Caco-2 (cell line): Measurements from ENCODE around the gene KRT73. TPM values are rescaled to one million over a fixed set of nuclear protein-coding genes. Genes with fewer than 3 reads are reported as not detected.

Experiments
- BruUV-seq: library from RNA; stranded (reverse); fragments of 400-500 nt; replicated peaks from 2 replicates; lab custom pipeline; 2021; lab: Mats Ljungman, UMichigan
- CTCF ChIA-PET: fragments of 300-600 bp; sonication (Branson Sonifier 250); formaldehyde crosslinking; loops from one replicate; lab custom pipeline; 2022; ENCODE audit warnings: antibody characterized with exemption; lab: Charles Lee
- POLR2A ChIA-PET: fragments of 300-600 bp; sonication (Branson Sonifier 250); formaldehyde crosslinking; loops from one replicate; lab custom pipeline; 2022; ENCODE audit warnings: antibody characterized with exemption; lab: Charles Lee
- DNase-seq, 2 experiments: peaks; one replicate each; pipeline versions ENCODE4 v3.0.0 to v3.0.0-alpha.2; 2020 to 2022
- H3K27me3 ChIP-seq: replicated peaks from 2 replicates; pipeline ENCODE4 v1.6.0; 2011; ENCODE audit warnings: low read length; ENCODE audit not compliant: control insufficient read depth, insufficient read depth
- H3K36me3 ChIP-seq: 2 replicates; pipeline ENCODE4 v1.5.1; 2011; ENCODE audit warnings: low read length; ENCODE audit not compliant: control insufficient read depth, insufficient read depth
- H3K4me1 ChIP-seq: fragments of 250-450 bp; sonication (Bioruptor Pico); 2 replicates; pipeline ENCODE4 v1.5.1; 2020; ENCODE audit warnings: mild to moderate bottlenecking
- H3K4me3 ChIP-seq: 2 replicates; pipeline ENCODE4 v1.5.1; 2011; ENCODE audit warnings: low read depth, mild to moderate bottlenecking, control low read depth, low read length
- H3K9me3 ChIP-seq: fragments of 250-450 bp; sonication (Bioruptor Pico); 2 replicates; pipeline ENCODE4 v1.5.1; 2020; ENCODE audit warnings: mild to moderate bottlenecking, moderate library complexity
- H3K27ac Mint-ChIP-seq: one replicate; pipeline ENCODE4 v1.8.0; 2022; ENCODE audit warnings: mixed read lengths; ENCODE audit not compliant: unreplicated experiment
- H3K27me3 Mint-ChIP-seq: one replicate; pipeline ENCODE4 v1.8.0; 2022; ENCODE audit warnings: mixed read lengths; ENCODE audit not compliant: insufficient read depth, unreplicated experiment
- H3K36me3 Mint-ChIP-seq: one replicate; pipeline ENCODE4 v1.8.0; 2022; ENCODE audit warnings: mild to moderate bottlenecking, mixed read lengths; ENCODE audit not compliant: insufficient read depth, unreplicated experiment
- H3K4me1 Mint-ChIP-seq: one replicate; pipeline ENCODE4 v1.8.0; 2022; ENCODE audit warnings: low read depth, mixed read lengths; ENCODE audit not compliant: unreplicated experiment
- H3K4me3 Mint-ChIP-seq: one replicate; pipeline ENCODE4 v1.8.0; 2022; ENCODE audit warnings: mild to moderate bottlenecking, moderate library complexity, mixed read lengths; ENCODE audit not compliant: unreplicated experiment
- H3K9me3 Mint-ChIP-seq: one replicate; pipeline ENCODE4 v1.8.0; 2022; ENCODE audit warnings: mixed read lengths; ENCODE audit not compliant: unreplicated experiment
- intact Hi-C: fragments of 100-400 bp; cut with micrococcal nuclease; formaldehyde crosslinking; loops from one replicate; pipeline ENCODE4 v1.10.0; 2022; ENCODE audit not compliant: unreplicated experiment
- total RNA-seq: library from RNA; stranded (reverse); gene quantifications from 2 replicates; pipeline ENCODE4 v1.2.3, GENCODE V29; 2022
- TF ChIP-seq, protein P1 (sequence below), 2 experiments: fragments of 200-600 bp in 1 of 2; IDR thresholded peaks; 1 replicate in 1 of 2; 2 replicates in 1 of 2; pipeline versions ENCODE4 v1.5.1 to v1.8.0; 2011 to 2022; ENCODE audit warnings: antibody characterized with exemption in 1 of 2, control low read depth in 1 of 2, inconsistent platforms in 1 of 2, low read depth in 1 of 2, low read length in 1 of 2, mild to moderate bottlenecking in 1 of 2, moderate library complexity in 1 of 2; ENCODE audit not compliant: insufficient read depth in 1 of 2, severe bottlenecking in 1 of 2, unreplicated experiment in 1 of 2

The KRT73 gene
- total RNA-seq, 1 experiment from 2014 or later, result not detected

DNA sequence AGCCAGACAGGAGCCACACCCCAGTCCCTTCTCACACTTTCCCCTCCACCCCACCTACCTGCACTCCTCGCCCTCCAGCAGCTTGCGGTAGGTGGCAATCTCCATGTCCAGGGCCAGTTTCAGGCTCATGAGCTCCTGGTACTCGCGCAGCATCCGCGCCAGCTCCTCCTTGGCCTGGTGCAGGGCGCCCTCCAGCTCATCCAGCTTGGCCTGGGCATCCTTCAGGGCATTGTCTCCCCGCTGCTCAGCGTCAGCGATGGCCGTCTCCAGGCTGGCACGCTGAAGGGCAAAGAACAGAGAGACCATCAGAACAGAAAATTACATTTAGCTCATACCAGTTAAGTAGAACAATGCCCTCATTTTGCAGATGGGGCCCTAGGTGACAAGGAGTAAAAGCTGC lies 50.2 kb downstream of the KRT73 start:
- H3K4me1 ChIP-seq, result no peaks in the 10 kb centered on the region
- Mint-ChIP-seq H3K4me1 (no peaks in the 10 kb centered on the region), H3K27me3 (peaks cover 6% of the 10 kb centered on the region), H3K27ac (no peak overlapping the region), H3K9me3 (no peaks in the 10 kb centered on the region), H3K4me3 (no peak overlapping the region), H3K36me3 (no peaks in the 10 kb centered on the region)
- H3K36me3 ChIP-seq, result no peaks in the 10 kb centered on the region
- no peak overlapping the region for H3K4me3 ChIP-seq
- no peaks in the 10 kb centered on the region for H3K27me3 ChIP-seq
- TF ChIP-seq, protein P1, sequence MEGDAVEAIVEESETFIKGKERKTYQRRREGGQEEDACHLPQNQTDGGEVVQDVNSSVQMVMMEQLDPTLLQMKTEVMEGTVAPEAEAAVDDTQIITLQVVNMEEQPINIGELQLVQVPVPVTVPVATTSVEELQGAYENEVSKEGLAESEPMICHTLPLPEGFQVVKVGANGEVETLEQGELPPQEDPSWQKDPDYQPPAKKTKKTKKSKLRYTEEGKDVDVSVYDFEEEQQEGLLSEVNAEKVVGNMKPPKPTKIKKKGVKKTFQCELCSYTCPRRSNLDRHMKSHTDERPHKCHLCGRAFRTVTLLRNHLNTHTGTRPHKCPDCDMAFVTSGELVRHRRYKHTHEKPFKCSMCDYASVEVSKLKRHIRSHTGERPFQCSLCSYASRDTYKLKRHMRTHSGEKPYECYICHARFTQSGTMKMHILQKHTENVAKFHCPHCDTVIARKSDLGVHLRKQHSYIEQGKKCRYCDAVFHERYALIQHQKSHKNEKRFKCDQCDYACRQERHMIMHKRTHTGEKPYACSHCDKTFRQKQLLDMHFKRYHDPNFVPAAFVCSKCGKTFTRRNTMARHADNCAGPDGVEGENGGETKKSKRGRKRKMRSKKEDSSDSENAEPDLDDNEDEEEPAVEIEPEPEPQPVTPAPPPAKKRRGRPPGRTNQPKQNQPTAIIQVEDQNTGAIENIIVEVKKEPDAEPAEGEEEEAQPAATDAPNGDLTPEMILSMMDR (IDR thresholded peaks at IDR 0.05; ENCODE audit: insufficient read depth in 1 of 2, low read depth in 1 of 2, low read length in 1 of 2, severe bottlenecking in 1 of 2, unreplicated experiment in 1 of 2), result no peak
- no peak for DNase-seq
- intact Hi-C loops, result no loop called here
- ChIA-PET POLR2A (no interaction called here), CTCF (no interaction called here)
- H3K9me3 ChIP-seq, result no peaks in the 10 kb centered on the region
- no TSS peak for BruUV-seq

GRCh38 chr12:52566847-52567291 lies 51.5 kb downstream of the KRT73 start:
- H3K27ac Mint-ChIP-seq, result no peak overlapping the region
- BruUV-seq, result no TSS peak
- H3K9me3 Mint-ChIP-seq, result no peaks in the 10 kb centered on the region
- Histone ChIP-seq H3K27me3 (no peaks in the 10 kb centered on the region), H3K36me3 (no peaks in the 10 kb centered on the region), H3K4me1 (no peaks in the 10 kb centered on the region), H3K4me3 (no peak overlapping the region), H3K9me3 (no peaks in the 10 kb centered on the region)
- POLR2A ChIA-PET, result no interaction called here
- DNase-seq, result no peak
- H3K36me3 Mint-ChIP-seq, result no peaks in the 10 kb centered on the region
- peaks cover 4% of the 10 kb centered on the region for H3K27me3 Mint-ChIP-seq
- intact Hi-C loops, result no loop called here
- CTCF ChIA-PET, result no interaction called here
- H3K4me1 Mint-ChIP-seq, result no peaks in the 10 kb centered on the region
- no peak overlapping the region for H3K4me3 Mint-ChIP-seq
- TF ChIP-seq, protein P1 (IDR thresholded peaks at IDR 0.05; ENCODE audit: insufficient read depth in 1 of 2, low read depth in 1 of 2, low read length in 1 of 2, severe bottlenecking in 1 of 2, unreplicated experiment in 1 of 2), result no peak

GRCh38 chr12:52564582-52564981 lies 53.8 kb downstream of the KRT73 start:
- Histone ChIP-seq H3K4me3 (no peak overlapping the region), H3K4me1 (no peaks in the 10 kb centered on the region), H3K27me3 (no peaks in the 10 kb centered on the region), H3K9me3 (no peaks in the 10 kb centered on the region), H3K36me3 (no peaks in the 10 kb centered on the region)
- no peaks in the 10 kb centered on the region for H3K9me3 Mint-ChIP-seq
- intact Hi-C loops, result no loop called here
- ChIA-PET CTCF (no interaction called here), POLR2A (no interaction called here)
- no peak overlapping the region for H3K27ac Mint-ChIP-seq
- no TSS peak for BruUV-seq
- no peaks in the 10 kb centered on the region for H3K36me3 Mint-ChIP-seq
- H3K27me3 Mint-ChIP-seq, result peaks cover 6% of the 10 kb centered on the region
- H3K4me1 Mint-ChIP-seq, result no peaks in the 10 kb centered on the region
- TF ChIP-seq, protein P1 (IDR thresholded peaks at IDR 0.05; ENCODE audit: insufficient read depth in 1 of 2, low read depth in 1 of 2, low read length in 1 of 2, severe bottlenecking in 1 of 2, unreplicated experiment in 1 of 2), result no peak
- H3K4me3 Mint-ChIP-seq, result no peak overlapping the region
- no peak for DNase-seq
